Stomach (tissue), 9 donors: ENCODE measurements around the gene SEMA4D. TPM values are rescaled to one million over a fixed set of nuclear protein-coding genes. Genes with fewer than 3 reads are reported as not detected.

ENCODE experiments used
- DNase-seq, 2 donors: peaks; one replicate each; pipeline versions ENCODE4 v3.0.0 to v3.0.0-alpha.2; 2013 to 2019
- H3K27ac ChIP-seq, 5 donors: fragments of 200-600 bp in 4 of 5; sonication (generic) in 4 of 5; one replicate each; pipeline ENCODE4 v1.5.1; 2013 to 2019; ENCODE audit warnings: mild to moderate bottlenecking in 1 of 5, moderate library complexity in 1 of 5
- H3K27me3 ChIP-seq, 3 donors: fragments of 200-600 bp; sonication (generic); one replicate each; pipeline ENCODE4 v1.5.1; 2017 to 2019; ENCODE audit warnings: mixed run types in 1 of 3
- H3K36me3 ChIP-seq, 4 donors: fragments of 200-600 bp; sonication (generic); 1 replicate in 3 of 4; 2 replicates in 1 of 4; pipeline ENCODE4 v1.5.1; 2016 to 2019
- H3K4me1 ChIP-seq, 4 donors: fragments of 200-600 bp; sonication (generic); one replicate each; pipeline ENCODE4 v1.5.1; 2016 to 2019
- H3K4me3 ChIP-seq, 4 donors: fragments of 200-600 bp; sonication (generic) in 3 of 4; one replicate each; pipeline ENCODE4 v1.5.1; 2016 to 2019; ENCODE audit warnings: mild to moderate bottlenecking in 1 of 4
- H3K9me3 ChIP-seq, 4 donors: fragments of 200-600 bp; sonication (generic); one replicate each; pipeline ENCODE4 v1.5.1; 2016 to 2019
- CTCF ChIP-seq, 7 experiments: fragments of 450-650 bp in 4 of 7; fragments of 200-600 bp in 3 of 7; sonication (generic) in 3 of 7; IDR thresholded peaks; one replicate each; pipeline ENCODE4 v1.5.1; 2016 to 2019; ENCODE audit warnings: antibody characterized with exemption in 7 of 7, control low read depth in 2 of 7, mild to moderate bottlenecking in 1 of 7
- EP300 ChIP-seq: sonication (generic); formaldehyde crosslinking; IDR thresholded peaks from one replicate; pipeline ENCODE4 v1.6.1; 2017; ENCODE audit warnings: antibody characterized with exemption
- POLR2A ChIP-seq, 4 donors: fragments of 450-650 bp; IDR thresholded peaks; one replicate each; pipeline ENCODE4 v1.6.1; 2016; ENCODE audit warnings: antibody characterized with exemption in 4 of 4, control low read depth in 2 of 4, mild to moderate bottlenecking in 1 of 4, moderate library complexity in 1 of 4
- POLR2AphosphoS5 ChIP-seq, 3 donors: sonication (generic); formaldehyde crosslinking; IDR thresholded peaks; one replicate each; pipeline ENCODE4 v1.6.1; 2016; ENCODE audit warnings: antibody characterized with exemption in 3 of 3
- WGBS, 5 donors: extraction: QIAGEN DNeasy Blood & Tissue Kit in 3 of 5; methylation state at CpG; one replicate each; pipeline versions ENCODE4 v1.1.5 to v1.1.7; 2013 to 2018; 5-methylcytosine and 5-hydroxymethylcytosine counted together
- intact Hi-C: fragments of 100-400 bp; cut with DNase I; formaldehyde crosslinking; loops from one replicate; pipeline ENCODE4 v1.15.1; 2023; ENCODE audit warnings: low total_unique reads
- polyA plus RNA-seq, 3 donors: library from polyadenylated mRNA; stranded (reverse); fragments of 200-250 nt; gene quantifications; one replicate each; pipeline ENCODE4 v1.2.3, GENCODE V29; 2013
- total RNA-seq, 5 donors: library from RNA; depleted of rRNA; stranded (reverse); fragments of >200 nt; gene quantifications; one replicate each; pipeline versions ENCODE4 v1.1.0 to v1.2.3, GENCODE V29; 2014 to 2016
- donor health status: healthy with polysubstance abuse.
- donor health status: Bipolar disorder and iron deficiency.
- donor health status: healthy.

SEMA4D gene
- total and polyA plus RNA-seq, 8 donors = 4.9 to 43.3 (median 12.5) TPM

- Histone ChIP-seq H3K9me3 (no peaks in the 10 kb centered on the region), H3K27me3 (no peaks in the 10 kb centered on the region), H3K4me3 (peak overlapping the region; percentile 57 to 84 (median 62)), H3K27ac (peak overlapping the region; percentile 98 to 100 (median 100)), H3K36me3 (peaks cover 0 to 28% (median 6%) of the 10 kb centered on the region in 4 donors), H3K4me1 (peaks cover 29 to 65% (median 42%) of the 10 kb centered on the region in 4 donors)
- 2 to 3% (median 3%) methylated on average over 13 of the region's 13 CpGs for WGBS, 5 donors
- TF ChIP-seq CTCF (IDR thresholded peaks at IDR 0.05) = peak in 1 of 7 experiments; percentile 27
- TF ChIP-seq POLR2A (IDR thresholded peaks at IDR 0.05) = no peak
- intact Hi-C loops = no loop called here
- peak in 1 of 2 donors; percentile 36 for DNase-seq
Observed at GRCh38 chr9:89319015-89319905, 178.7 kb downstream of the SEMA4D start.

- intact Hi-C loops = no loop called here
- TF ChIP-seq EP300 = no peak
- TF ChIP-seq POLR2AphosphoS5 (IDR thresholded peaks at IDR 0.05) = peak; percentile 98 to 99 (median 99)
- peak in 4 of 7 experiments; percentile 65 to 79 (median 74) for TF ChIP-seq CTCF (IDR thresholded peaks at IDR 0.05)
- peak in 1 of 4 donors; percentile 89 for TF ChIP-seq POLR2A (IDR thresholded peaks at IDR 0.05)
- 0% methylated on average over 22 to 91 of the region's 91 CpGs for WGBS, 5 donors
- Histone ChIP-seq H3K27me3 (no peaks in the 10 kb centered on the region), H3K9me3 (no peaks in the 10 kb centered on the region), H3K27ac (peak within 1 kb of the TSS; percentile 98 to 100 (median 100)), H3K36me3 (peaks cover 0 to 22% (median 6%) of the 10 kb centered on the region in 4 donors), H3K4me3 (peak within 1 kb of the TSS; percentile 57 to 84 (median 62)), H3K4me1 (peaks cover 23 to 60% (median 39%) of the 10 kb centered on the region in 4 donors)
- peak; percentile 96 to 99 for DNase-seq
Observed at GRCh38 chr9:89318123-89319014, 179.5 kb downstream of the SEMA4D start, which contains the start of gene SECISBP2. Gene SECISBP2, plus strand, starts transcription at chr9:89318500. Its CDS starts 77 bp downstream, at chr9:89318577.

- TF ChIP-seq CTCF (IDR thresholded peaks at IDR 0.05) = no peak
- 83 to 89% (median 87%) methylated on average over 4 of the region's 4 CpGs for WGBS, 5 donors
- Histone ChIP-seq H3K27ac (peak overlapping the region; percentile 45 to 100 (median 100)), H3K4me3 (peak overlapping the region in 2 of 4 donors; percentile 57), H3K27me3 (no peaks in the 10 kb centered on the region), H3K4me1 (peaks cover 20 to 61% (median 40%) of the 10 kb centered on the region in 4 donors), H3K9me3 (no peaks in the 10 kb centered on the region), H3K36me3 (peaks cover 0 to 22% (median 6%) of the 10 kb centered on the region in 4 donors)
- intact Hi-C loops = no loop called here
- DNase-seq = no peak
Observed at GRCh38 chr9:89317282-89317681, 180.6 kb downstream of the SEMA4D start.

GRCh38 chr9:89315482-89315881, 182.4 kb downstream of the SEMA4D start:
- TF ChIP-seq POLR2AphosphoS5 (IDR thresholded peaks at IDR 0.05) (no peak), CTCF (IDR thresholded peaks at IDR 0.05) (no peak), POLR2A (IDR thresholded peaks at IDR 0.05) (no peak), EP300 (no peak)
- Histone ChIP-seq H3K4me1 (peaks cover 31 to 55% (median 43%) of the 10 kb centered on the region in 4 donors), H3K27me3 (no peaks in the 10 kb centered on the region), H3K9me3 (no peaks in the 10 kb centered on the region), H3K36me3 (peaks cover 0 to 10% (median 3%) of the 10 kb centered on the region in 4 donors), H3K4me3 (no peak overlapping the region), H3K27ac (no peak overlapping the region)
- intact Hi-C loops = no loop called here
- no peak for DNase-seq
